Naive thymus-derived CD8-positive, alpha-beta T cell (primary cell): ENCODE measurements around the gene CDK8. TPM values are rescaled to one million over a fixed set of nuclear protein-coding genes. Genes with fewer than 3 reads are reported as not detected.

Experiments
- ATAC-seq, 2 donors: fragments of 150-1000 bp; cut with Tn5 transposase in 1 of 2; sonication (Bioruptor Pico), chemical (Tn5 transposase) in 1 of 2; 1 replicate in 1 of 2; 2 replicates in 1 of 2; pipeline ENCODE4 v1.10.0; 2021; ENCODE audit warnings: mild to moderate bottlenecking in 2 of 2, moderate library complexity in 2 of 2
- POLR2A ChIA-PET: fragments of 350-600 bp; sonication (Branson Sonifier 250); formaldehyde crosslinking; loops from one replicate; lab custom pipeline; 2021; ENCODE audit warnings: antibody characterized with exemption; lab: Charles Lee
- DNase-seq, 10 donors: peaks; one replicate each; pipeline versions ENCODE4 v3.0.0 to v3.0.0-alpha.2; 2020 to 2022
- H3K27ac Mint-ChIP-seq, 10 donors: one replicate each; pipeline ENCODE4 v1.8.0; 2020 to 2022; ENCODE audit warnings: mild to moderate bottlenecking in 10 of 10, mixed read lengths in 10 of 10, moderate library complexity in 4 of 10, inconsistent platforms in 1 of 10
- H3K27me3 Mint-ChIP-seq, 5 donors: one replicate each; pipeline ENCODE4 v1.8.0; 2021 to 2022; ENCODE audit warnings: mixed read lengths in 5 of 5
- H3K36me3 Mint-ChIP-seq, 3 donors: one replicate each; pipeline ENCODE4 v1.8.0; 2020 to 2022; ENCODE audit warnings: mixed read lengths in 3 of 3, mild to moderate bottlenecking in 2 of 3, inconsistent platforms in 1 of 3
- H3K4me1 Mint-ChIP-seq, 4 donors: one replicate each; pipeline ENCODE4 v1.8.0; 2021 to 2022; ENCODE audit warnings: mixed read lengths in 4 of 4
- H3K4me3 Mint-ChIP-seq, 10 donors: one replicate each; pipeline ENCODE4 v1.8.0; 2020 to 2022; ENCODE audit warnings: mild to moderate bottlenecking in 10 of 10, mixed read lengths in 10 of 10, moderate library complexity in 6 of 10, inconsistent platforms in 1 of 10
- H3K9me3 Mint-ChIP-seq, 9 donors: one replicate each; pipeline ENCODE4 v1.8.0; 2020 to 2022; ENCODE audit warnings: mixed read lengths in 9 of 9, mild to moderate bottlenecking in 3 of 9, inconsistent platforms in 1 of 9, moderate library complexity in 1 of 9
- polyA plus RNA-seq, 3 donors: library from polyadenylated mRNA; unstranded; fragments of 300-500 nt; fragmentation: Illumina TruSeq; gene quantifications; one replicate each; pipeline ENCODE4 v1.2.3, GENCODE V29; 2021
- total RNA-seq, 8 experiments: library from RNA in 2 of 8; stranded (reverse) in 2 of 8; gene quantifications; one replicate each; pipeline ENCODE4 v1.2.3 and lab custom pipeline; 2021 to 2026

The CDK8 gene
- total and polyA plus RNA-seq, 5 experiments from 2014 or later = 4.7 to 12.3 (median 7.1) TPM

GRCh38 chr13:26435646-26436045, 181.7 kb downstream of the CDK8 start:
- POLR2A ChIA-PET = no interaction called here
- peaks cover 4 to 47% (median 33%) of the 10 kb centered on the region in 9 donors for H3K9me3 Mint-ChIP-seq
- no peaks in the 10 kb centered on the region for H3K4me1 Mint-ChIP-seq
- peaks cover 0 to 37% (median 8%) of the 10 kb centered on the region in 3 donors for H3K36me3 Mint-ChIP-seq
- H3K27ac Mint-ChIP-seq = no peak overlapping the region
- DNase-seq = no peak
- peaks cover 3 to 17% (median 5%) of the 10 kb centered on the region in 5 donors for H3K27me3 Mint-ChIP-seq
- H3K4me3 Mint-ChIP-seq = no peak overlapping the region
- ATAC-seq = no peak

- no peak overlapping the region for H3K27ac Mint-ChIP-seq
- H3K36me3 Mint-ChIP-seq = peaks cover 0 to 37% (median 8%) of the 10 kb centered on the region in 3 donors
- no peak overlapping the region for H3K4me3 Mint-ChIP-seq
- peaks cover under 1 to 11% (median 4%) of the 10 kb centered on the region in 5 donors for H3K27me3 Mint-ChIP-seq
- no peaks in the 10 kb centered on the region for H3K4me1 Mint-ChIP-seq
- no peak for ATAC-seq
- H3K9me3 Mint-ChIP-seq = peaks cover 4 to 47% (median 33%) of the 10 kb centered on the region in 9 donors
- no peak for DNase-seq
- POLR2A ChIA-PET = no interaction called here
Measured at GRCh38 chr13:26436914-26437313, 183.0 kb downstream of the CDK8 start.

- ATAC-seq = no peak
- H3K4me1 Mint-ChIP-seq = peaks cover 0 to 2% (median 0%) of the 10 kb centered on the region in 4 donors
- POLR2A ChIA-PET = no interaction called here
- H3K4me3 Mint-ChIP-seq = no peak overlapping the region
- peaks cover 0 to 6% (median 4%) of the 10 kb centered on the region in 5 donors for H3K27me3 Mint-ChIP-seq
- H3K27ac Mint-ChIP-seq = no peak overlapping the region
- no peak for DNase-seq
- peaks cover 0 to 35% (median 14%) of the 10 kb centered on the region in 9 donors for H3K9me3 Mint-ChIP-seq
- peaks cover 0 to 19% (median 8%) of the 10 kb centered on the region in 3 donors for H3K36me3 Mint-ChIP-seq
Measured at GRCh38 chr13:26440111-26440510, 186.2 kb downstream of the CDK8 start.

- Mint-ChIP-seq H3K36me3 (peaks cover 0 to 12% (median 7%) of the 10 kb centered on the region in 3 donors), H3K27me3 (peaks cover 3 to 11% (median 5%) of the 10 kb centered on the region in 5 donors), H3K4me3 (no peak overlapping the region), H3K27ac (no peak overlapping the region), H3K4me1 (peaks cover 0 to 2% (median 0%) of the 10 kb centered on the region in 4 donors), H3K9me3 (peaks cover 0 to 26% (median 10%) of the 10 kb centered on the region in 9 donors)
- POLR2A ChIA-PET = no interaction called here
- DNase-seq (no peak), ATAC-seq (no peak)
Measured at GRCh38 chr13:26441476-26441875, 187.5 kb downstream of the CDK8 start.

GRCh38 chr13:26442541-26442940, 188.6 kb downstream of the CDK8 start:
- Mint-ChIP-seq H3K4me3 (no peak overlapping the region), H3K27me3 (peaks cover 4 to 22% (median 7%) of the 10 kb centered on the region in 5 donors), H3K27ac (no peak overlapping the region), H3K4me1 (peaks cover 0 to 2% (median 0%) of the 10 kb centered on the region in 4 donors), H3K9me3 (peaks cover 0 to 15% (median 6%) of the 10 kb centered on the region in 9 donors), H3K36me3 (peaks cover 0 to 4% (median 3%) of the 10 kb centered on the region in 3 donors)
- POLR2A ChIA-PET = no interaction called here
- ATAC-seq = no peak
- no peak for DNase-seq

DNA sequence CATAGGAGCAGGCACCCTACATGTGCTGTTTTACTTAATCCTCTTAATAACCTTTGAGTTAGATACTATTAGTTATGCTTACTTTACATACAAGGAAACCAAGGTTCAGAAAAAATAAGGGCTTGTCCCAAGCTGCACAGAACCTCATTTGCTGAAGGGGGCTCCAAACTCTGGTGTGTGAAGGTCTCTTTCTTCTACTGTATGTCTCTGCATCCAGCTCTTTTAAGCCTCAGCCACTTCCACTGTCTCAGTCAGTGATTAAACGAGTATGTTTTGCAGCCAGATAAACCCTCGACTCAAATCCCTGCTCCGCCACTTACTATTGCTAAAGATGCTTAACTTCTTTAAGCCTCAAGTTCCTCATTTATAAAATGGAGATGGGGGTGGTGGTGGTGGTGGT, 191.2 kb downstream of the CDK8 start:
- peaks cover 0 to 8% (median 0%) of the 10 kb centered on the region in 3 donors for H3K36me3 Mint-ChIP-seq
- H3K27me3 Mint-ChIP-seq = peaks cover 13 to 47% (median 18%) of the 10 kb centered on the region in 5 donors
- H3K4me1 Mint-ChIP-seq = peaks cover 0 to 2% (median 0%) of the 10 kb centered on the region in 4 donors
- ATAC-seq = no peak
- DNase-seq = no peak
- H3K27ac Mint-ChIP-seq = no peak overlapping the region
- no peak overlapping the region for H3K4me3 Mint-ChIP-seq
- POLR2A ChIA-PET = no interaction called here
- H3K9me3 Mint-ChIP-seq = peaks cover 0 to 14% (median 0%) of the 10 kb centered on the region in 9 donors

DNA sequence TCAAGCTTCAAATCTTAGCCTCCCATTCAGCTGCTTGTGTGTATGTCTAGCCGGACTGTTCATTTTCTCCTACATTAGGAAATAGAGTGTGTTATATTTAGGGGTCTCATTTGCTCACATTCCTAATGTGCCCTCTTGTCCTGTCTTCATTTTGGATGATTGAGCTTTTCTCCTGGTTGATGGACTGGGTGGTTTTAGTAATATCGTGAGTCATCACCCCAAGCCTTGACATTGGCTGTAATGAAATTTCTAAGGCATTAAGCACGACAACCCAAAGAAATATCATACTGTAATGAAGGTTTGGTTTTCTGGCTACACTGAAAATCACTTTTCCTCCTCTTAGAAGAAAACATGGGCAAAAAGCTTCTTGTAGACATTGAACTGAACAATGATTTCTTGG, 192.8 kb downstream of the CDK8 start:
- peaks cover 0 to 20% (median 4%) of the 10 kb centered on the region in 3 donors for H3K36me3 Mint-ChIP-seq
- H3K27me3 Mint-ChIP-seq = peaks cover 22 to 64% (median 28%) of the 10 kb centered on the region in 5 donors

GRCh38 chr13:26448032-26448431, 194.1 kb downstream of the CDK8 start:
- H3K9me3 Mint-ChIP-seq = peaks cover 7 to 27% (median 12%) of the 10 kb centered on the region in 9 donors
- DNase-seq = no peak
- POLR2A ChIA-PET = no interaction called here

More for the DNA sequence above, 192.8 kb downstream of the CDK8 start:
- DNase-seq = no peak
- H3K9me3 Mint-ChIP-seq = peaks cover 7 to 26% (median 10%) of the 10 kb centered on the region in 9 donors
- ATAC-seq = no peak
- H3K4me3 Mint-ChIP-seq = no peak overlapping the region
- peaks cover 0 to 2% (median 0%) of the 10 kb centered on the region in 4 donors for H3K4me1 Mint-ChIP-seq
- H3K27ac Mint-ChIP-seq = no peak overlapping the region
- POLR2A ChIA-PET = no interaction called here

GRCh38 chr13:26449063-26449848, 195.3 kb downstream of the CDK8 start:
- Mint-ChIP-seq H3K27ac (no peak overlapping the region), H3K27me3 (peaks cover 28 to 67% (median 35%) of the 10 kb centered on the region in 5 donors), H3K36me3 (peaks cover 0 to 20% (median 4%) of the 10 kb centered on the region in 3 donors), H3K9me3 (peaks cover 7 to 23% (median 12%) of the 10 kb centered on the region in 9 donors), H3K4me3 (no peak overlapping the region), H3K4me1 (no peaks in the 10 kb centered on the region)
- POLR2A ChIA-PET = no interaction called here
- DNase-seq = no peak
- ATAC-seq = no peak

More at GRCh38 chr13:26448032-26448431, 194.1 kb downstream of the CDK8 start:
- peaks cover 0 to 20% (median 4%) of the 10 kb centered on the region in 3 donors for H3K36me3 Mint-ChIP-seq
- no peak overlapping the region for H3K4me3 Mint-ChIP-seq
- peaks cover 29 to 67% (median 34%) of the 10 kb centered on the region in 5 donors for H3K27me3 Mint-ChIP-seq
- H3K27ac Mint-ChIP-seq = no peak overlapping the region
- ATAC-seq = no peak
- peaks cover 0 to 2% (median 0%) of the 10 kb centered on the region in 4 donors for H3K4me1 Mint-ChIP-seq

Other genes starting within 250 kb of the CDK8 start
- gene SHISA2, start 202.1 kb upstream of the CDK8 start, total RNA-seq = 1 to 10 TPM; 1.1 to 1.5 TPM
- gene SHISA2, start 202.1 kb upstream of the CDK8 start, polyA plus RNA-seq = 1 to 10 TPM in 1 of 3 donors, under 1 TPM in 2; 0.37 to 1.8 (median 0.58) TPM
- 10 to 100 TPM; 49.4 to 52.3 TPM for gene RNF6, start 31.8 kb upstream of the CDK8 start, total RNA-seq
- gene RNF6, start 31.8 kb upstream of the CDK8 start, polyA plus RNA-seq = 10 to 100 TPM; 23.8 to 40.1 (median 25.2) TPM